HL-60 (cell line): ENCODE data around the gene AGBL4.
"Not testable (repeated sequence)": the region's sequence is repeated elsewhere in the genome, so short reads cannot be mapped to it uniquely, and the experiment has no call there.

Experiments used
- CTCF ChIP-seq: IDR thresholded peaks from one replicate; pipeline ENCODE4 v1.5.1; 2011; ENCODE audit warnings: low read length, control low read depth, inconsistent platforms; ENCODE audit not compliant: insufficient read depth
- GABPA ChIP-seq: IDR thresholded peaks from 2 replicates; pipeline ENCODE4 v1.6.1; 2012; ENCODE audit warnings: low read depth
- POLR2AphosphoS5 ChIP-seq: IDR thresholded peaks from 2 replicates; pipeline ENCODE4 v1.6.1; 2012; ENCODE audit warnings: low read depth
- REST ChIP-seq: IDR thresholded peaks from 2 replicates; pipeline ENCODE4 v1.6.1; 2012; ENCODE audit warnings: low read depth; ENCODE audit not compliant: insufficient replicate concordance
- SPI1 ChIP-seq: IDR thresholded peaks from 2 replicates; pipeline ENCODE4 v1.6.1; 2012; ENCODE audit warnings: low read depth, mild to moderate bottlenecking, borderline replicate concordance

DNA sequence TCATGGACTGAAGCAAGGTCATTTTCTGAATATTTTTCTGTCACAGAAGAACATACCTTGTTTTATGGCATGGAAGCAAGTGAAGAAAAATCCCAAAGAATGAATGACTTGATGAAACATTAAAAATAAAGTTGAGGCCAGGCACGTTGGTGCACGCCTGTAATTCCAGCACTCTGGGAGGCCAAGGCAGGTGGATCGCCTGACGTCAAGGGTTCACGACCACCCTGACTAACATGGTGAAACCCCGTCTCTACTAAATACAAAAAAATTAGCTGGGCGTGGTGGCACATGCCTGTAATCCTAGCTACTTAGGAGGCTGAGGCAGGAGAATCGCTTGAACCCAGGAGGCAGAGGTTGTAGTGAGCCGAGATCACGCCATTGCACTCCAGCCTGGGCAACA is 1020.8 kb downstream of the AGBL4 start:
- TF ChIP-seq CTCF, REST, GABPA, SPI1, POLR2AphosphoS5: not testable (repeated sequence)
